Measurements from ENCODE around the gene PLEKHA6. TPM values are rescaled to one million over a fixed set of nuclear protein-coding genes. Genes with fewer than 3 reads are reported as not detected.
A peak's percentile ranks its signal among the peaks of the same experiment; 100 is the strongest.
"Not testable (repeated sequence)": the region's sequence is repeated elsewhere in the genome, so short reads cannot be mapped to it uniquely, and the experiment has no call there.

The PLEKHA6 gene
- total RNA-seq, 1 donor from 2014 or later = 1.5 TPM

DNA sequence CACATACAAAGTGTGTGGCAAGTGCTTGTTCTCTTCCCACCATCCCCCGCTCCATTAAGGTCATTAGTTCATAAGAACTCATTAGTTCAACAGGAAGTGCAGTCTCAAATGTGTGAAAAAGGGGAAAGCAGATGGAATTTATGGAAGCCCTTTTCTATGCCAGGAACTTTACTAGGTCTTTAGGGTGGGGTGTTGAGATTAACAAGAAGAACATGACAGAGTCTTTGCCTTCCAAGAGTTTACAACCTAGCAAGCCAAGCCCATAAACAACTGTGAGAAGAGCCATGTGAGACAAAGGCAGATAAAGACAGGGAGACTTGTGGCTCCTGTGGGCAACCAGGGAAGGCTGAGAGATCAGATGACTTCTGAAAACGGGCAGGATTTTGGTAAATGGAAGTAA, 21.4 kb downstream of the PLEKHA6 start:
- DNase-seq (ENCODE audit: low read depth in 2 of 2) = no peak

GRCh38 chr1:204337583-204337982, 22.1 kb downstream of the PLEKHA6 start:
- DNase-seq (ENCODE audit: low read depth in 2 of 2) = no peak

- DNase-seq (ENCODE audit: low read depth in 2 of 2) = no peak
Measured at GRCh38 chr1:204337036-204337429, 22.7 kb downstream of the PLEKHA6 start.

DNA sequence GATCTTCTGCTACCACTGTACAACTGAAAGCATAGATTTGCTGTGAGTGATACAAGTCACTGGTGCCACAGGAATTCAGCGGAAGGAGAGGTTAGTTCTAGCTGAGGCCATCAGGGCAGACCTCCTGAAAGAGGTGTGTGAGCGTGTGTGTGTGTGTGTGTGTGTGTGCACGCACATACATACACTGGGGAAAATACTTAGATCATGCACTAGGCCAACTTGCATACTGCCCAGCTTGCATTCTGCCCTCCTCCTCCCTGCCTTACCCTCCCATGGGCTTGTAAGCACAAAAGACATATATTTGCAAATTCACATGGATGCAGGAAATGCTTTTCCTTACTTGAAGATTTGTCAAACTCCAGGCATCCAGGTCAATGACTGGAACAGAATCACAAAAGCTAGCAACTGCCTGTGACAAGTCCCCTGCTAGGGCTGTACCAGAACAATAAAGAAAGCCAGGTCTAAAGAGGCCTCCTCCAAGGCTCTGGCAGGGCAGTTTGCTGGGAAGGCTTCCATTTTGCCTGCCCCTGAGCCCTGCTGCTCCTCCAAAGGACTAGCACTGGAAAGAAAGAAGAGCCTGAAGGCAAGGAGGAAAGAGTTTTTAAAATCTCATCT, 23.2 kb downstream of the PLEKHA6 start:
- DNase-seq (ENCODE audit: low read depth in 2 of 2) = no peak

- DNase-seq (ENCODE audit: low read depth in 2 of 2) = no peak
Measured at GRCh38 chr1:204335533-204335932, 24.2 kb downstream of the PLEKHA6 start.

- peak in 1 of 2 donors; percentile 71 for DNase-seq (ENCODE audit: low read depth in 2 of 2)
Measured at GRCh38 chr1:204335085-204335484, 24.6 kb downstream of the PLEKHA6 start.

- DNase-seq (ENCODE audit: low read depth in 2 of 2) = no peak
Measured at GRCh38 chr1:204334455-204334854, 25.3 kb downstream of the PLEKHA6 start.

DNA sequence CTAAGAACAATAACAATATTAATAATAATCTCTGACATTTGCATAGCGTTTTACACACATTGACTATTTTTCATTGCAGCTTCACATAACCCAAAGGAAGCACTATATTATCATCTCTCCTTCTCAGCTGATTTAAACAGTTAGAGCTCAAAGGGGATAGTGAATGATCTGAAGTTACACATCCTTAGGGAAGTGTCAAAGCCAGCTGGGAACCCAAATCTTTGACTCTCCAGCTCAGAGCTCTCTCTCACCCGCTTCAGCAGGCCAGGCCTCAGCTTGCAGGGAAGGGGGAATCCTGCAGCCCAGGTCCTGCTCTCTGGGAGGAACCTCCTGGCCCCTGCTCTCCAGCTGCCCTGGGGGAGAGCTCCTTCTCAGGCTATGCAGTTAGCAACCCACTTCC, 26.3 kb downstream of the PLEKHA6 start:
- no peak for DNase-seq (ENCODE audit: low read depth in 2 of 2)

- DNase-seq (ENCODE audit: low read depth in 2 of 2) = no peak
Measured at GRCh38 chr1:204331847-204332487, 27.8 kb downstream of the PLEKHA6 start.

DNA sequence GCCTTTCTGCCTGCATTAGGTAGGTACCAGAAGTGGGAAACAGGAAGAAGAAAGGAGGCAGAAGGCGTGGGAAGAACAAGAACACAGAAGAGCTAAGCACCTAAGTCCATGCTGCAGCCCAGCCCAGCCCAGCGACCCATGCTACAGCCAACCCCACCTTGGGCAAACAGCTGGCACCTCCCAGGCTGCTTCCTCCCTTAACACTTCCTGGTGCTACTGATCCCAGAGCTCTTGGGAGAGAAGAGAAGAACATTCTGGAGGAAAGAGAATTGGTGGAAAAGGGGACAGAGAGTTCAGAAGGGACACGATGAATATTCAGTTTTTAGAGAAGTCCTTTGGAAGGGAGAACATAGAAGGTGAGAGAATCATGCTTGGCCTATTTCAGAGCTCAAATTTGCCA, 28.5 kb downstream of the PLEKHA6 start:
- DNase-seq (ENCODE audit: low read depth in 2 of 2) = no peak

DNA sequence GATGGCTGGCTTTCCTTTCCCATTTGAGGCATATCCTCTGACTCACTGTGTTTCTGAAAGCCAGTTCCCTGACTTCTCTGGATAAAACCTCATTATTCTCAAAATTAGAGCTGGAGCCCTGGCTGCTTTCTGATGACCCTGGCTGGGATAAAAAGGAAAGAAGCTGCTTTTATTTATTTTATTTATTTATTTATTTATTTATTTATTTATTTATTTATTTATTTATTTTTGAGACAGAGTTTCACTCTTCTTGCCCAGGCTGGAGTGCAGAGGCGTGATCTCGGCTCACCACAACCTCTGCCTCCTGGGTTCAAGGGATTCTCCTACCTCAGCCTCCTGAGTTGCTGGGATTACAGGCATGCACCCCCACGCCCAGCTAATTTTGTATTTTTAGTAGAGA, 31.9 kb downstream of the PLEKHA6 start:
- DNase-seq (ENCODE audit: low read depth in 2 of 2) = not testable (repeated sequence)

DNA sequence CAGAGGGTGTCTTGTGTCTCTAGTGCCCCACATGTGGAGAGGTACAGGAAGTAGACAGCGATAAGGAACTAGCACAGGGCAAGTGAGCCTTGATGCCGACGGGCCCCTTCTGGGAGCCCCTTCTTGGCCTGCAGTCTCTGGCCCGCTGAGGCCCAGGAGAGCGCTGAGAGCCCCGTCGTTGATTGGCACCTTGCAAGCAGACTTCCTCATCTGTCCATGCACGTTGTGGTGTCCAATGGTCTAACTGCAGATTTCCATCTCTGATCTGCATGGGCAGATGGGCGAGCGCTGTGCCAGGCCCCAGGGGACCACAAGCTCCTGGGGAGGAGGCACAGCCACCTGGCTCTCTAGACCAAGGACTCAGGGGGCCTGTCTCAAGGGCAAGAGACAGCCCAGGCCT, 32.4 kb downstream of the PLEKHA6 start:
- no peak for DNase-seq (ENCODE audit: low read depth in 2 of 2)

GRCh38 chr1:204326771-204327300, 32.9 kb downstream of the PLEKHA6 start:
- DNase-seq (ENCODE audit: low read depth in 2 of 2) = no peak

DNA sequence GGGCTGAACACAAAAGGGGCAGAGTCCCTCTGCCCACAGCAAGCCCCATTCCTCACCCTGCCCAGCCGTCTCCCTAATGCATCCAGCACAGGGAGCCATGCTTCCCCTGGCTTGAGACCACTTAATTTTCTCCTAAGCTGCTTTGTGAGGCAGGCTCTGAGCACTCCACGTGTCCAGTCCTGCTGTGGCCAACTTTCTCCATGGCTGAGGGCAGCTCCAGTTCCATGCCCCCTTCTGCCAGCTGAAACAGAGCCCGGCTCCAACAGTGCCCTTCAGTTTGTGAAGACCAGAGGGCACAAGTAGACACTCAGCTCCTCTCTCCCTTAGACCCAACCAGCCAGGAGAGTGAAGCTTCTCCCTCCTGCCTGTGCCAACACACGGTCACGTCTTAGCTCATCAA, 33.8 kb downstream of the PLEKHA6 start:
- DNase-seq (ENCODE audit: low read depth in 2 of 2) = no peak

- DNase-seq (ENCODE audit: low read depth in 2 of 2) = peak in 1 of 2 donors; percentile 42
Measured at GRCh38 chr1:204323887-204324286, 35.8 kb downstream of the PLEKHA6 start.

DNA sequence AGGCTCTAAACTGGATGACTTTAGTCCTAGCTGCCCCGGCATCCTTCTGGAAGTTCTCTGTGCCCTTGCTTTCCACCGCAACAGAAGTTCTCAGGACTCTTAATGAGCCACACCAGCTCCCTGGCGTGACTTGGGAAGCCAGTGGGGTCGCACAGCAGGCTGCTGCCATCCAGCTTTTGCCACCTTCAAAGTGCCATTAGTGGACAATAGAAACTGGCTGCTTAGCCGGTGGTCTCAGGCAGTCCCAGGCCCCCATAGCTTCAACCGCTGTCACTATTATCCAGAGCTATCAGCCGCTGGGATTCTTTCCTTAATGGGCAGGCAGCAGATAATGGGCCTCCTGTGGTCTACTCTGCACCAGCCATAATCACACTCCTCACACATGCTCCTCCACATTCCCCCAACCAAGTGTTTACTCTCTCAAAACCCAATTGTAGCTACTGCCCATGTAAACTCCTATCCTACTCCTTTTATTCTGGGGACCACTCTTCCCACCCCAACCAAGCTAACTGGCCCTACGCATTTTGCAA, 37.3 kb downstream of the PLEKHA6 start:
- no peak for DNase-seq (ENCODE audit: low read depth in 2 of 2)

GRCh38 chr1:204321665-204322064, 38.1 kb downstream of the PLEKHA6 start:
- no peak for DNase-seq (ENCODE audit: low read depth in 2 of 2)

DNA sequence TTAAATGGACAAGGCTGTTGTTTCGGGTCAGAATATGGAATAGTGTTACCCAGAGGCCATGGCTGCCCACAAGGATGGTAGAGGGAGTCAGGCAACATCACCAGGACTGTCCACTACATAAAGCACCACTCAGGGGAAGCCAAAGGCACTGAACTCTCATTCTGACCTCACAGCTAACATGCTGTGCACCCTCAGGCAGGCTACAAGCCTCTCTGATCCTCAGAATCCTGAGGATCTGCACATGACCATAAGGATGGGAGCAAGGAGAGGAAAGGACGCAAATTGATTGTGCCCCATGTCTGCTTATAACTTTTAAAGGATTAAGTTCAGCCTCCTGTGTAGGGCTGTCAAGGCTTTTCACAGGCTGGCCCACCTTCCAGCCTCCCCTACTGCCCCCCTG, 38.7 kb downstream of the PLEKHA6 start:
- no peak for DNase-seq (ENCODE audit: low read depth in 2 of 2)

- no peak for DNase-seq (ENCODE audit: low read depth in 2 of 2)
Measured at GRCh38 chr1:204320382-204320804, 39.3 kb downstream of the PLEKHA6 start.

GRCh38 chr1:204319462-204319861, 40.3 kb downstream of the PLEKHA6 start:
- DNase-seq (ENCODE audit: low read depth in 2 of 2) = peak in 1 of 2 donors; percentile 47

GRCh38 chr1:204319027-204319426, 40.7 kb downstream of the PLEKHA6 start:
- no peak for DNase-seq (ENCODE audit: low read depth in 2 of 2)

DNA sequence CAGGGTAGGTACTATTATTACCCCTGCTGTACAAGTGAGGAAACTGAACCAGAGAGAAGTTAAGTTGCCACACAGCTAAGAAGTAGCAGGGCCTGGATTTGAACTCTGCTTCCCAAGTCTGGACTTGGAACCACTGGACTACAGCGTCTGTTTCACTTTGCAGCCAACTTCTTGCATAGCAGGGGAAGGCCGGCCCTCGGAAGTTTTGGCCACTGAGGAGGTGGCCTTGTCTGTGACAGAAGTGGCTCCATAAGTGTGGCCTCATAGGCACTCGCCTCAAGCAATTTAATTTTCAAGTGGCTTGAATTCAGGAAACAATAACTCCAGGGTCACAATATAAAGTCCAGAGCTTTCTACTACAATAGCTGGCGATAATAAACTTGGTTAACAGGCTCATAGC, 41.4 kb downstream of the PLEKHA6 start:
- no peak for DNase-seq (ENCODE audit: low read depth in 2 of 2)

- no peak for DNase-seq (ENCODE audit: low read depth in 2 of 2)
Measured at GRCh38 chr1:204317170-204317569, 42.6 kb downstream of the PLEKHA6 start.
